GM21447 (cell line): ENCODE results near the gene TTC13.

Experiments used
- ATAC-seq: cut with Tn5 transposase; IDR thresholded peaks from one replicate; pipeline ENCODE4 v1.9.1; 2021; ENCODE audit not compliant: unreplicated experiment

TTC13 gene

GRCh38 chr1:230950404-230950803, 28.3 kb downstream of the TTC13 start:
- ATAC-seq: no peak

- no peak for ATAC-seq
These were observed 29.8 kb downstream of the TTC13 start for GRCh38 chr1:230948903-230949302.

- ATAC-seq: no peak
These were observed 30.4 kb downstream of the TTC13 start for GRCh38 chr1:230948301-230948700.

DNA sequence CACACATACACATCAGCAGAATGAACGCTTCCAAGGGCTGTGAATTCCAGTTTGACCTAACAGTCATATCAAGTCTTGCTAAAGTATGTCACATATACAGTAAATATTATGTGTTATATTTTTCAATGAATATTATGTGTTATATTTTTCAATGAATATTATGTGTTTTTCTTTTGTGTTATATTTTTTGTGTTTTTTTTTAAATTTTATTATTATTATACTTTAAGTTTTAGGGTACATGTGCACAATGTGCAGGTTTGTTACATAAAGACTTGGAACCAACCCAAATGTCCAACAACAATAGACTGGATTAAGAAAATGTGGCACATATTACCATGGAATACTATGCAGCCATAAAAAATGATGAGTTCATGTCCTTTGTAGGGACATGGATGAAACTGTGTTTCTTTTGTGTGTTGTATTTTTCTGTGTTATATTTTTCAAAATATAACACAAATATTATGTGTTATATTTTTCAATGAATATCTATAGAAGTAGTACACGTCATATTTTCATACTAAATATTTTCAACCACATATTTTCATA, 35.5 kb downstream of the TTC13 start:
- no peak for ATAC-seq

DNA sequence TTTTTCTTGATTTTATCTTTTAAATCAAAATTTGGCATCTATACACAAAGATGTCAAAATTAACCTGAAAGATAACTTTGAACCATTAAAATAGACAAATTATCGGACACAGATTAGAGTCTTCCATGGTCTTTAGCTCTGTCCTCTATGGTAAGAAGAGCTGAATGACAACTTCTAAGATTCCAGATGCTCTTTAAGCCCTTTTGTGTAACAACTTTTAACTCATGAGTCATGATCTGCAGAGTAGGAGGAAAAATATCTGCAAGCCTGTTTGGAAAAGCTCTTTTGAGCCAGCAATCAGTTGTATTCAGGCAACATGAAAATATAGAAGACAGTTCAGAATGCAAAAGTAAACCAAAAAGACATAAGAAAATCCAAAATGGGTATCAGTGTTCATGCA, 37.8 kb downstream of the TTC13 start:
- no peak for ATAC-seq

DNA sequence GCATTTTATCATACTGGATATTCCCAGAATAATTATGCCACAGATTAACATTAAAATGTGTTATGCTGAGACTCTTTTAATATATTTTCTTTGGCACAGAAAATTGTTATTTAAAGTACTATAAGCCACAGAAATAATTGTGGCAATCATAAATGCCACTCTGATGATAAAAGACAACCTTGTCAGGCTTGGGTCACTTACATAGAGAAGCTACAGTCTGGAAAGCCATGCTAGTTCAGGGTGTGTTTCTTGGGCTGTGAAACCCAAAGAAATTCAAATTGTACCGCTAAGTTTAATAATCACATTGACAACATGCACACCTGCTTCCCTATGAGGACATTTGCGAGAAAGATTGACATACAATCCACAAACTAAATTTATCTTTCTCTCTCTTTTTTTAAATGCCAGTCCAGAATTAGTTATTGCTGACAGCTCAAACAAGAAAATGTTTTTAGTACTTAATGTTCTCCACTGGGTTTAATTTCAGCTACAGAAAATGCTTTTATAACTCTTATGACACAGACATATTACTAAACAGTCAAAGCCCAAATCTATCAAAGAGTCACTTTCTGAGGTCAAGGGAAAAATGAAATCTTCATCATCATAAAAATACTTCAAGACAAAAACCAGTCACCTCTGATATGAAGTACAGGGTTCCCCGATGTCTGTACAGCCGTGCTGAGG, 38.7 kb downstream of the TTC13 start:
- no peak for ATAC-seq

GRCh38 chr1:230938924-230939368, 39.7 kb downstream of the TTC13 start:
- ATAC-seq: no peak

GRCh38 chr1:230937371-230937770, 41.3 kb downstream of the TTC13 start:
- no peak for ATAC-seq

DNA sequence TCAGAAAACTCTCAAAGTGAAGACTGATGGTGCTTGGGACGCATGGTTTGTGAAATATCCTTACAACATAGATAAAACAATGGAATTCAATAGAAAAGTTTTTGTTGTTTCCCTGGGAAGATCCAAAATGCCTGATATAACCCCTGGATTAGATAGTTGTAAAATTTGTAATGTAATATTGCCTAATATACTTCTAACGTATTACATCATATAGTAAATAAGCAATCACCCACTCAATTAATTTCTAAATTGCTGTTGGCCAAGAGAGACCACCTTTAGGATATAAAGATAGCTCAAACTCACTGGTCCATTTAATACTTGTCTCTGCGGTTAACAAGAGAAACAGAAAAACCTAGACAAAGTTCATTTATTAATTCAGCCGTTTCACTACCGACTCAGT, 42.2 kb downstream of the TTC13 start:
- no peak for ATAC-seq

DNA sequence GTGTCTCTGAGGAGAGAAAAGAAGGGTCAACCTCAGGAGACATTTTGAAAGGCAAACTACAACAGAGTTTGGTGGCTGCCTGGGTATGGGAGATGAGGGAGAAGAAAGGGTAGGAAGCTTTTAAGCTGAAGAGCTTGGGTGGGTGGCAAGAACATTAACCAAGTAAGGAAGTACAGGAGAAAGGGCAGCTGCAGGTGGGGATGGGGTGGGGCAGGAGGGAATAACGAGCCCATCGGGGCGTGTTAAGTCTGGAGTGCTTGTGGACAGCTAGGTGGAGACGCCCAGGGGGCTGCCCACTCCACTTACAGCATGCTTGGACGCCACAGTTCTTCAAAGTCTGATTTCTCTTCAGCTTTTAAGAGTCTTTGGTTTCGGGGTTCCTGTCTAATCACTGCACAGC, 42.8 kb downstream of the TTC13 start:
- ATAC-seq: no peak

DNA sequence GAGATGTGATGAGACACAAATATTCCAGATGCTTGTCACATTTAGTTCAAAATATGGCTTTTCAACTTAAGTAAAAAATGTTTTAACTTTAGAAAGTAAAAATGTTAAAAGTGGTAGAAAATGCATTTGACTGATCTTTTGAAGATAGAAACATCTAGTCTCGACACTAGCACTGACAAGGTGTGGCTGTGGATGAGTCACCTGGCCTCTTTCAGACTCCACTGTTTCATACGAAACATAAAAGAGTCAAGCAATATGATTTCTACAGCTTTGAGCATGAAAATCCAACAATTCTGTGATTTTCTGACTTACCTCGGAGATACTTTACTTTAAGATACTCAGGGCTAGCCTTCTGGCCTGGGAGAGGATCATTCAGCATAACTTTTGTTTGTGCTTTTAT, 47.7 kb downstream of the TTC13 start:
- no peak for ATAC-seq

DNA sequence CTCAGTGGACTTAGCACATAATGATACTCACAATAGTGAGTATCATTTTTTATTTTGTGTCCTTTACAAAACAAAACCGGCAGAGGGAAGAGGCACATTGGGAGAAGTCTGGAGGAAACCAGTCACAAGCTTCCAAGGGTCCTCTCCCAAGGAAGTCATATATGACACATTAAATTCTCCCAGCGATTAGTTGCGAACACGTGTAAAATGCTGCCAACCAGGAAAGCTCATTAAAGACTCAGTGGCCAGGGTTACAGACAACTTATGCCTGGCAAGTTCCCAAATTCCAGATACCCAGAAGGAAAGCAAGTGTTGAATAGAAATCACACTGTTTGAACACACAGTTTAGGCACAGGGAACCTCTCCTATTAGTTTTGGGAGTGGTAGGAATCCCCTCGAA, 52.5 kb downstream of the TTC13 start:
- no peak for ATAC-seq

- ATAC-seq: no peak
These were observed 53.1 kb downstream of the TTC13 start for GRCh38 chr1:230925608-230926007.

DNA sequence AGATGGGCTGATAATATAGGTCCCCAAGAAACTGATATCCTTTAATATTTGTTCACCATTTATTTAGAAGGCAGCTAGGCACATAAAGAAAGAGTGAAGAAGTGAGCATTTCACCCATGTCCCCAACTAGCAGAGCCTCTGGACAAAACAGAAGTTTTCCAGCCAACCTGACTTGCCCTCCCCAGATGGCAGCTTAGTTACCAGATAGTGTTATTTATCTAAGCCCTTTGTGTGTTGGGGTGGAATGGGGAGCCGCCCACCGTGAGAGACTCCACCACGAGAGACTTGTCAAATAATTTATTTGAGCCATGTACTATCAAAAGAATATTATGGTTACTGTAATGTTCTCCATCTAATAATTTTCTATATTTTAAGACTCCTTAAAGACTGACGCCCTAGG, 55.5 kb downstream of the TTC13 start:
- ATAC-seq: no peak

GRCh38 chr1:230922620-230923019, 56.0 kb downstream of the TTC13 start:
- no peak for ATAC-seq

- no peak for ATAC-seq
These were observed 59.5 kb downstream of the TTC13 start for GRCh38 chr1:230919207-230919606.

GRCh38 chr1:230917284-230918135, 61.2 kb downstream of the TTC13 start:
- no peak for ATAC-seq

- no peak for ATAC-seq
These were observed 61.9 kb downstream of the TTC13 start for GRCh38 chr1:230916587-230917283.

- no peak for ATAC-seq
These were observed 63.6 kb downstream of the TTC13 start for GRCh38 chr1:230915078-230915477.

DNA sequence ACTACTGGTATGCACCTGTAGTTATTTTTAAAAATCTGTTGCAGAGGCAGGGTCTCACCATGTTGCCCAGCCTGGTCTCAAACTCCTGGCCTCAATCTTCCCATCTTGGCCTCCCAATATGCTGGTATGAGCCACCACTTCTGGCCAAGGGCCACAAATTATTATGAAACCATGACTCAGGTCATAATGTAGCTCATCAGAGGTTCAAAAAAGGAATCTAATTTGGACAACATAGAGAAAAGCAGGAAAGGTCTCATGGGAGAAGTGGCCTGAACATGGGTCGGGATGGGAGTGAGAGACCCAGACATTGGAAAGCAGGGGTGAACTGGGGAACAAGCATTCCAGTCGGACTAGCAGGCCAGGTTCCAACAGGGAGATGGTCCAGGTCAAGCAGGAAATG, 65.2 kb downstream of the TTC13 start:
- no peak for ATAC-seq

DNA sequence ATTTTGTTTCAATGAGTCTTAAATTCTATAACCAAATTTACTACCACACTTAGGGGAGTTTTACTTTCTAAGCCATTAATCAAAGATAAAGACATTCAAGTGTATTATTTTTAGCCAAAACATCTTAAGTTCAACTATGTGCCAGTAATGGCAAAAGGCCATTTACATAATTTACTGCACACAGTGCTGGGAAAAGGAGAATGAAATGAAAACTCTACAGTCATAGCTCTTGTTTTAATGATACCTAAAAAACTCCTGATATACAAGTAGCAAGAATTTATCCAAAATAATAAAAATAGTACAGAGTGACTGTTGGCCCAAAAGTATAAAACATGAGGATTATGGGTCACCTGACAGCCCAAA, 67.9 kb downstream of the TTC13 start:
- ATAC-seq: no peak
